NCI-H748 (cell line): ENCODE results near the gene DGKB.

Source experiments
- DNase-seq: peaks from one replicate; lab custom pipeline; 2025; ENCODE audit not compliant: unreplicated experiment; lab: John Stamatoyannopoulos, UW

DGKB gene

DNA sequence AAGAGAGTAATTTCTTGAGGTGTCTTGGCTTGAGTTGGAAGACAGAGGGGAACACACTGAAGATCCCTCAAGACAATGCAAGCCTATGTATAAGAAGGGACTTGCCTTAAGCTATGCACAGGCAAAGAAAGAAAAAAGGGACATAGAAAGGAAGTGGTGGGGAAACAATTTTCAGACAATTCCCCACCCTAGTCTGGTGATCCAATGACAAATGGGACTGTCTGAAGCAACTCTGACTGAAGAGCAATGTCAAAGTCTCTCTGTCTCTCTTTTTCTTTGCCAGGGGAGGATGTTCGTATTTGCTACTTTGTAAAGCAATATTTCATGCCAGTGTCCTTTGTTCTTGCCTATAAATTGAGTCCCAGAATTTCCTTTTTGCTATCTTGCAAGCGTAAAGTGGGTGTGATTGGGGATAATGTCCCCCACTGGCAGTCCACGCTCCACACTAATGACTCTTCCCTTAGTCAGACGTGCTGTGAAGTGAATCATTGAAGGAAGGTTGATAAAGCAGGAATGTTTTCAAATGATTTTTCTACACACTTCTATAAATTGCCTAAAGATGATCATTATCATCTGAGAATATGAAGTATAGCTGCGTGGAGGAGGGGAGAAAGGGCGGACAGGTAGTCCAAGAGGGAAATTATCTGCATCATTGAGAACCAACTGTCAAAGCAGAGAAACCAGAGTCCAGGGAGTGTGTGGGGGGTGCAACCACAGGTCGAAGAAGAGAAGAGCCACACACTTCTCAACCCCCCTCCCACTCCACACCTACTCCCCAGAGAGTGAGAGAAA lies 669.3 kb downstream of the DGKB start:
- DNase-seq, result no peak

DNA sequence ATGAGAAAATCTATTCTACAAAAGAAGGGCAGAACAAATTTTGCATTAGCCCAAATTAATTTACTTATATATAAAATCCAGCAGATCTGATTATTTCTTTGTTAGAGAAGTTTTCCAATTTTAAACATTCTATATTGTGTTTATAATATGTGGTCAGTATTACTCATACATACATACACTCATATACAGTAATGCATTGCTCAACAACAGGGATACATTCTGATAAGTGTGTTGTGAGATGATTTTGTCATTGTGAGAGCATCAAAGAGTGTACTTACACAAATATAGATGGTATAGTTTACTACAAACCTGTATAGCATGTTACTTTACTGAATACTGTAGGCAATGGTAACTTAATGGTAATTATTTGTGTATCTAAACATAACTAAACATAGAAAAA lies 673.5 kb downstream of the DGKB start:
- DNase-seq, result no peak

DNA sequence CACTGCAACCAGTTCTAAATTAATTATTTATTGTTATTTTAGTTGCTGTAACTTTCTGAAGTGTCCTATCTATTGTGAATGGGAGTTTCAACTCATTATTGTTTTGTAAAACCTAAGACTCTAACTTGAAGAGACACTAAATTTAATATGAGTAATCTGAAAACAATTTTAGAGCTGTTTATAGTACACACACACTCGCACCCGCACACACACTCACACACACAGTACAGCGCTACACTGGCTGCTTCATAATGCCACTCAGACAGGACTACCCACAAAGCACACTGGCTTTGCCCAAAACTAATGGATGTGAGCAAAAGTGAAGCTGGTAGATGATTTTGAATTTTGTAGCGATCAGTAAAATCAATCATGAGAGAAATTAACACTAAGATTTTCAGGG lies 674.2 kb downstream of the DGKB start:
- DNase-seq, result no peak

DNA sequence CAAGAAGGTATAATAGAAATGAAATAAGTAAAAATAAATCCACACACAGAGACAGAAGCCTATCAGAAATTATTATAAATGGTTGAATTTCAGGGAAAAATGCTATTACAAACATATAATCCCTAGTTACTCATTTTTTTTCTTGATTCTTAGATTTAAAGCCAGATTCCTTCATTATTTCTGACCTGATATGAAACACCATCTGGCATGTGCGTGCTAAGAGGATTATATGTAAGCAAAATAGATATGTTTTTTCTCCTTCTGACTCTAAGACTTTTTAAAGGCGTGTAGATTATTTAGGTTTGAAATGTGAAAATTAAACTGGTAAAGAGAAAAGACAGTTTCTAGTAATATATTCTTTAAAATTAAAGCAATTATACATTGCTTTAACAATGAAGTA lies 676.4 kb downstream of the DGKB start:
- DNase-seq, result no peak

DNA sequence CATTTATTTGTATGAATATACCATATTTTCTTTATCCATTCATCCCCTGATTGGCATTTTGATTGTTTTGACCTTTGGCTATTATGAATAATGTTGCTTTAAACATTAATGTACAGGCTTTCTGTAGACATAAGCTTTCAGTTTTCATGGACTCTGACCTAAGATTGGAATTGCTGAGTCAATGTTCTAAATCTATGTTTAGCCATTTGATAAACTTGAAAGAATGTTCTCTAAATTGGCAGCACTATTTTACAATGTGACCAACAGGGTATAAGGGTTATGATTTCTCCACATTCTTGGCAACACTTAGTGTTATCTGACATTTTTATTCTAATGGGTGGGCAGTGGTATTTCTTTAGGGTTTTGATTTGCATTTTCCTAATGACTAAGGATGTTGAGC lies 683.4 kb downstream of the DGKB start:
- no peak for DNase-seq

DNA sequence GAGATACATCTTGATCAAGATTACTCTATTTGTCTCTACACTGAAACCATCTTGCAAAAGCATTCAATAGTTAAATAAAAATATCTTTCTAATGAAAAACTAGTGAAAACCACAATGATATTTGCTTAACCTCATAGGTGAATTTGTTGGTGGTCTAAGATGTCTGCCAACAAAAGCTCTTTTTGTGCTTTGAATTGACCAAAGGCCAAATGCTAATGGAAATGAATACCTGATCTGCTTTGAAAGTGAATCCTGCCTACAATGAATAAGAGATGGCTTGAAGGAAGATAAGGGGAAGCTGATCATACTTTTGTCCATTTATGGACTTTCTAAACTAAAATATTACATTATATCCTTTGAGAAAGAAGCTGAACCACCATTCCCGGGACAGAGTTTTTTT lies 684.2 kb downstream of the DGKB start:
- DNase-seq, result no peak

DNA sequence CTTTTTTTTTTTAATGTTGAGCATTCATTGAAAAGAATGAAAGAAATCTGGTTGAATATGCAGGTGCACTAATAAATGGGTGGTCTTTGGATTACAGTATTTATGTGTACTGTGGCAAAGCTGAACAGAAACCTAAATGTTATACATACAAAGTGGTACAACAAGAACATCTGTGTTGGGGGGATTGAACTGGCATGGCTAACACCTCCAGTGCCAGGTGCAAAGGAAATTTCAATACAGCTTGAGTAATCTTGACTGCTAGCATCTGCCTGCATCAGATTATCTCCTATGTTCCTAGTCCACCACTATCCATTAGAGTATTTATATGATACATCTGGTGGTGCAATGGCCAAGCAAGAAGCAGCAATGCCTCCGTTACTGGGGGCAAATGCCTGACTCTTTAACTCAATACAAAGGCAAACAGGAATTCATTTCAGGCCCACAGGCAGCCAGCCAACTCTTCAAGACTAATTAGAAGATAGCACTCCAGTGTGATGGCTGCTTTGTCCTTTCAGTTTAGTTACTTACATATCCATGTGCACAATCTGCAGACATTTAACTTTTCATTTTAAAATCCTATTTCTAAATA lies 692.6 kb downstream of the DGKB start:
- peak; percentile 66 for DNase-seq

DNA sequence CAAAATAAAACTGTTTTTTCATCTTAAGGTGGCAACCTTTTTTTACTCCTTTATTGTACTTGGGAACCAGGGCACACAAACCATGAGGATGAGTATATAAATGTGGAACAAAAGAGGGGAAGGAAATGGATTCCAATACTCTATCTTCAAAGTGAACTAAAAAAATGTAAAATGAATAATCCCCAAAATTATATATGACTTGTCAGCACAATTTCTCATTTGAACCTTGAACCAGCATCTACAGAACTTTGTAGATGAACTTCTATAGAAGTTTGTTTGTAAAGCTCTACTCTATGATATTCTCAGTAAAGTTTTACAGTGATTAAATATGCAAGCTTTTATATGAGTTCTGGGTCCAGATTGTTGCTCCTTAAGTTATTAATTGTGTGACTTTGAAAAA lies 694.8 kb downstream of the DGKB start:
- DNase-seq, result no peak

DNA sequence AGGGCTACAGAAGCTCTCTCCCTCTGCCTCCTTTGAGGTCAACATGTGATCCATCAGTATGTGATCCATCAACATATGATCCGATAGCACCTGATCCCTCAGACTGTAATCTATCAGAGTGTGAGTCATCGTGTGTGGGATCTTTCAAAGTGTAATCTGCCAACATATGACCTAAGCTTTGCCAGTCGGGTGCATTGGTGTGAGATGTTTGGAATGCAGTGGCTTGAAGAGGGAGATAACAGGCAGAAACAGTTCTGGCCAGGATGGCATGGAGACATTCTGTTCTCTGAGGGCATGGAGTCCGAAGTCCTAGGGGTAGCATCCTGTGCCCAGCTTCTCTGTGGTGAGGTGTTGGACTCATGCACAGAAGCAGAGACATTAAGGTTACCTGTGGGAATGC lies 695.4 kb downstream of the DGKB start:
- DNase-seq, result no peak

DNA sequence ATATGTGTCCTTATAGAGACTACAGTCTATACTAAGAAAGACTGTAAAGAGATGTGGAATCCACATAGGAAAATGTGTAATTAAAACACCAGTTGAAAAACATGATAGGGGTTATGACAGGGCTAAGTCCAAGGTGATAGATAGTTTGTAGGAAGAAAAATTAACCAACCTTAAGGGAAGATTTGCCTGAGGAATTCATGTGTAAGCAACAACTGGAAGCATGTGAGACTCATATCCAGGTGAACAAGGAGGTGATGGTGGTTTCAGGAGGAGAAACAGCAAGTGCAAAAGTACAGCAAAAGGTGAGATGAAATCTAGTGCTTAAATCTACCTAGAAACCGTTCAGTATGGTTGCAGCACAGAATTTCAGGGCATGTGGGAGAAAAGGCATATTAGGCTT lies 696.4 kb downstream of the DGKB start:
- no peak for DNase-seq

DNA sequence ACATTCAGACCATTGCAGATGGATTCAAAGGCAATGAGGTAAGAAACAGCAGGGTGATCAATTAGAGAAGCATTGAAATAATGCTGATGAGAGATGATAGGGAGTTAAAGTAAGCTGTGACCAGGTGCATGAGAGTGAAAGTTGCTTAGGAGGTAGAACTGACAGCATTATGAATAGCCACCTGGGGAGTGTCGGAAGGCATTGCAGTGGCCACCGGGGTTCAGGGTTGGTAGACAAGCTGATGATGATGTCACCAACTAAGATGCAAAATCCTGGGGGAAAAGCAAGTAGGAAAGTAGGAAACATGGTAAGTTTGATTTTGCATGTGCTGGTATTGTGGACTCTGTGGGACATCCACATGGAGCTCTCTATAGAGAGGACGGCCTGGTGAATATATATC lies 701.2 kb downstream of the DGKB start:
- DNase-seq, result peak; percentile 12

DNA sequence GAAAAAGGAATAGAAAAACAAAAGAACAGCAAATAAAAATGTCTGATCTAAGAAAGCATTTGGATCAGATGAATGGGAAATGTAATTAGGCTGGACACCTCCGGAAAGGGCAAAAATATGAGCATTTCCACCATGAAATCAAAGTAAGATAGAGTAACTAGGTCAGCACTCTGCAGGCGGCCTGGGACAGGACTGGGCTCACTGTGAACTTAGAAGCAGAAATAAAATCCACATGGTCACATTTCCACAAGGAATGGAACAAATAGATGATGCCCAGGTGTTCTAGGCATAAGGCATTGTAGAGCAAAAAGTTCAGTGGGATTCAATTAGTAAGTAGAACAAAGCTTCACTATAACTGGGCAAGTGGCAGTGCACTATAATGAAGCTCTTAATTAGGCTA lies 703.2 kb downstream of the DGKB start:
- no peak for DNase-seq

DNA sequence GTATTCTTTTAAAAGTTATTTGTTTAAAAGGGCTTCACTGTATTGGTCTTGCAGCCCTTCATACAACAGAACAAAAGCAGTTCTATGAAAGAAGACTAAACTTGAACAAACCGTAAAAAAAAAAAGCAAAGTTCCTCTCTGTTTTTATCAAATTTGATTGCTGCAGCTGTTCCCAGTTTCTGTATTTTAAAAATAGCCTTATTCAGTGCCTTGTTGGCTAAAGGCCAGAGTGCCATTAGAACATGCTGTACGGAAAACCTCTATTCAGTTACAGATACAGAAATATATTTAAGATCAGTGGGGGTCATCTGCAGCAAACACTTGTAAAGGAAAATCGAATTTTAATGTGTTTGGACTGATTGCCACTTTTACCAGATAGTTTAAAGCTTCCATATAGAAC lies 705.3 kb downstream of the DGKB start:
- DNase-seq, result peak; percentile 89

DNA sequence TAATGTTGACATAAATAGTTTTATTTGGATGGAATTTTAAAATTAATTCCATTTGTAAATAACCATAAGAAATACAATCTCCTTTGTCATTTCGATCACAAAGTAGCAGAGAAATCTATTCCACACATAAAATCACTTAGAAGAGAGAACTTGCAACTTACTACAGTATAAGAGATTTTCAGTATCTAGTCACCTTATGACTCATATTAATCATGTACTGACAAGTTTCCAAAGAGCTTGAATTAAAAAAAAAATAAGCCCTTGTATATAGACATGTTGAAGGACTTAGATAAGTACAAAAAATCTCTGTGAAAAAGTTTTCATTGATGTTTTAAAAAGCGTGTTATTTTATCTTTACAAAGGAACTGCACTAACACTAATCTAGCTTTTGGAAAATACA lies 706.0 kb downstream of the DGKB start:
- DNase-seq, result no peak

DNA sequence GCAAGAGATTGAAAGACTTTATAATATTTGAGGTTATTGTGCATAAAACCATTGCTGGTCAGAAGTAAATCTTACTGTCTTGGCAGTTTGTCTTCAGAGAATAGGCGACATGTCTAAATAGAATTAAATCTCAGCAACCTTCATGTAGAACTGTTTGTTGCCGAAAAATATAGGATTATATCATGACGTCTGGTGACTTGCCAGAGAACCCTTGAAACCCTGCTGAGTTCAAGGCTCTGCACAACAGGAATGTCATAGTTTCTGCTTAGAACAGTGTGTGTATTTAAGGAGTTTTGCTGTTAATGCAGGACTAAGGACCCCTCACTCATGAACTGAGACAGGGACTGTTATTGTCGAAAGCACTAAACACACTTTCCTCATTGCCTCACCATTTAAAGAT lies 706.7 kb downstream of the DGKB start:
- DNase-seq, result no peak

DNA sequence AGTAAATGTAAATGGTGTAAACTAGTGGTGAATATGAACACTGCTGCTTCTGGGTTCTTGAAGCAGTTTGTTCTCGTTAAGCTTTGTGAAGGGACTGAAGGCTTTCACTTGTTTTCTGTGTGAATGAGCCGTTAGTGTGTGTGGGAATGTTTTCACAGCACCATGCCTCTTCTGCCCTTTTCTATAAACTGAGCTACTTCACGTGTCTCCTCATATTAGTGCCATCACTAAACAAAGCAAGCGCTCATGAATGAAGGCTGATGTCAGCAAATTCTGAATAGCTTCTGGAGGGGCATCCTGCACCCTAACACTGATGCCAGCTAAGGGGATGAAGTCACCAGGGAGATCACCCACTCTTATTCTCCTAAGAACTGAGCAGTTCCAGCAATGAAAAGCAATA lies 707.5 kb downstream of the DGKB start:
- no peak for DNase-seq

DNA sequence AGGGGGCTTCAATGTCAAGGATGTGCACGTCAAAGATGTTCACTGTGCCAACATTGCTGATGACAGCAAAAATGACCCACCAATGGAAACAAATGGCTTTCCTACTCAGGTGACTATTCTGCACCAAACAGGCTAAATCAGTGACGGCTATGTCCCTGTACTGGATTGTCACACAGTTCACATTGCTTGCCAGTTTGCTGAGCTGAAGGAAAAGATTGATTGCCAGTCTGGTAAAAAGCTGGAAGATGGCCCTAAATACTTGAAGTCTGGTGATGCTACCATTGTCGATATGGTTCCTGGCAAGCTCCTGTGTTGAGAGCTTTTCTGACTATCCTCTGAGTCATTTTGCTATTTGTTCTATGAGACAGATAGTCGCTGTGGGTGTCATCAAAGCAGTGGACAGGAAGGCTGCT lies 710.9 kb downstream of the DGKB start:
- no peak for DNase-seq

DNA sequence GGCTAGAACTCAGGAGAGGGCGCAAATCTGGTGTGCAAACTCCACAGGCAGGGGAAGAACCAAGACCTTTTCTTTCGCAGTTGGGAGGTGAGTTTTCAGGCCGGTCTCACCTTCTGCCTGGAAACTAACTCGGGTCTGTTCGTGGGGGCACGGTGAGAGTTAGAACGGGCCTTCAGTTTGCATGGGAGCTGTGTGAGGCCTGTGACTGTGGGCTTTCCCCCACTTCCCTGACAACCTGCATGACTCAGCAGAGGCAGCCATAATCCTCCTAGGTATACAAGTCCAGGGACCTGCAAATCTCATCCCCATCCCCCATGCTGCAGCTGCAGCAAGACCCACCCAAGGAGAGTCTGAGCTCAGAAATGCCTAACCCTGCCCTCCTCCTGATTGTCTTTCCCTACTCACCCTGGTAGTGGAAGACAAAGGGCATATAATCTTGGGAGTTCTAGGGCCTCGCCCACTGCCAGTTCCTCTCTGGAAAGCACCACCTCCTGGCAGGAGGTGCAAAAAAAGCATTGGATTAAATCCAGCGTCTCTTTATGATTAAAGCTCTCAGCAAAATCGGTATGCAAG lies 718.2 kb downstream of the DGKB start:
- no peak for DNase-seq

DNA sequence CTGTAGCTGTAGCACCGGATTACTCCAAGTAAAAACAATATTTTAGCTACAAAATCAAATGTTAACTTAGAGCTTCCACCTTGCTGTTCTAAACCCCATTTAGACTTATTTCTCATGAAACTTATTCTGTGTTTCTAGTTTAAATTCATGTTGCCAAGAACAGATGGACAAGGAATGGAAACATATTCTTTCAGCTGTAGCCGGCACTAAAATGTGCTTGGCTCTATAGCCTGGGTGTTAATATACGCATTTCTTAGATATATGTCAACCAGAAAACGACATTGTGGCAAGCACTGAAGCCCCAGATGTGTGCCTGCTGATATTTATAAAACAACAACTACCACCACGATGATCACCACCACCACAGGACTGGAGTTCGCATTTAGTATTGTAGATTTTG lies 722.8 kb downstream of the DGKB start:
- DNase-seq, result no peak

DNA sequence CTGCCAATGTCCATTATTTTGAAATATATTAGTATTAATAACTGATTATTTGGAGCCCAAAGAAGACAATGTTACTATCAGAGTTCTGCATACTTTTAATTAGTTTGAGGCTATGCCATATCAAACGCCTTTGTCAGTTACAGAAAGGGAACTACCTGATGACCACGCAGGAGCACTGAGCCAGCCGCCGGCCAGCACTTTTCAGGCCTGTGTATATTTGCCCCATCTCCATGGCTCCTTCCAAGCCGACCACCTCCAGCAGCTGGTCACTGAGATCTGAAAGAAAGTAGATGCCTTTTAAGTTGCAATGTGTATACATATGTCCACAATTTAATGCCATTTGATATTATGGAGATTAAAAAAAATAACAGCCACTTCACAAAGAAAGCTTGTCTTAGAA lies 724.7 kb downstream of the DGKB start:
- DNase-seq, result no peak

DNA sequence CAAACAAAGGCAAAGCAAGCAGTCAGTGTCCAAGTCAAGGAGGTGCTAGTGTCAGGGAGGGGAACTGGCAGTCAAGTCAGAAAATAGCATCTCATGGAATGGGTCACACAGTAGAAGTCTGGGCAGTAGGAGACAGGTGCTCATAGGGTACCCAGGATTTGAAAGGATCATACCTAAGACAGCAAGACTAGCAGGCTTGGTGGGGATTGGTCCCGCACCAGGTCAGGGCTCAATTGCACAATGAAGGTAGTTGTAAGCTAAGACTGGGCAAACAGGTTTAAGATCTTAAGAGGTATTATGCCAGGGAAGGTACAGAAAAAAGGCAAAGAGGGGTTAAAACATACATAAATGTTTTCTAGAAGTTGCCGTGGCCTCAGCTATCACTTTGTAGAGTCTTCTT lies 731.7 kb downstream of the DGKB start:
- no peak for DNase-seq

DNA sequence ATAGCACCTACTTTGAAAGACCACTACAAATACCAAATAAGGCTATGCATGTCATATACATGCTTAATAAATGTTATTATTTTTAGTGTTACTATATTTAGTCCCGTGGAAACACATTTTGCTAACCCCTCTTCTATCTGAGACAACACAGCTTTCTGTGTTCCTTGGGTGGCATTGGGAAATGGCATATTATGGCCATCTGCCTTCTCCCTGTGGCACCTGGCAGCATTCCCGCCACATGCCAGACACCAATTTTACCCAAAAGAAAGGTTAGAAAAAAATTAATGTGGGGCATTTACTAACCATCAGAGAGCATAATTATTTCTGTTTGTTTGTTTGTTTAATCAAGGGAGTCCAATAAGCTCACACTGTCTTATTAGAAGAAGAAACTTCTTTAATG lies 744.4 kb downstream of the DGKB start:
- DNase-seq, result no peak

DNA sequence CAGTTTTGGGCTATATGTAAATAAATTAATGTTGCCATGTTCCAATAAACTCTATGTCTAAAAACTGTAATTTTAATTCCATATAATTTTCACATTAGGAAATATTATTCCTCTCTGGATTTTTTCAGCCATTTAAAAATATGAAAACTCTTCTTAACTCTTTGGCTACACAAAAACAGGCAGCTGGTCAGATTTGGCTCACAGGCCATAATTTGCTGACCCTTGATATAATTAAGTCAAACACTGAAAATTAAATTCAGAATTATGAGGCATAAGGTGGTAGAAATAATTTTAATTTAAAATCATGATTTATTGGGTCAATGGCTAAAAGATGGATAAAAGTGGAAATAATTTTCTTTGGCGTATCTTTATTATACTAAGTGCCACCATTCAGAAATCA lies 746.1 kb downstream of the DGKB start:
- DNase-seq, result no peak
